Endothelial cell of umbilical vein (primary cell): ENCODE data around the gene CHCHD10. TPM values are rescaled to one million over a fixed set of nuclear protein-coding genes. Genes with fewer than 3 reads are reported as not detected.
A peak's percentile ranks its signal among the peaks of the same experiment; 100 is the strongest.

Experiments used
- BruUV-seq: library from RNA; stranded (reverse); fragments of 400-500 nt; replicated peaks from 2 replicates; lab custom pipeline; 2021; lab: Mats Ljungman, UMichigan
- CTCF ChIA-PET: fragments of 300-600, 350-600 bp; sonication (Branson Sonifier 250); formaldehyde crosslinking; loops from one replicate; lab custom pipeline; 2021; ENCODE audit warnings: antibody characterized with exemption, inconsistent platforms; lab: Charles Lee
- POLR2A ChIA-PET: fragments of 300-600, 350-600 bp; sonication (Branson Sonifier 250); formaldehyde crosslinking; loops from one replicate; lab custom pipeline; 2021; ENCODE audit warnings: antibody characterized with exemption, inconsistent platforms; lab: Charles Lee
- DNase-seq: peaks from one replicate; pipeline ENCODE4 v3.0.0-alpha.2; 2011; ENCODE audit warnings: low read depth, low spot score
- FAIRE-seq: peaks from 2 replicates; lab custom pipeline; 2011; peaks lifted over from hg19 to GRCh38; lab: Jason Lieb, UNC
- H2AFZ ChIP-seq: 2 replicates; pipeline ENCODE4 v1.6.0; 2012; ENCODE audit warnings: low read depth, low read length, control low read depth, inconsistent platforms
- H3K27ac ChIP-seq: 2 replicates; pipeline ENCODE4 v1.5.1; 2011; ENCODE audit warnings: low read depth, mild to moderate bottlenecking, control low read depth, low read length, moderate library complexity; ENCODE audit not compliant: insufficient read depth
- H3K27me3 ChIP-seq, 2 experiments: 2 replicates each; pipeline versions ENCODE4 v1.6.0 to v1.6.1; 2011; ENCODE audit warnings: low read length in 2 of 2, mixed read lengths in 1 of 2; ENCODE audit not compliant: control insufficient read depth in 2 of 2, insufficient read depth in 2 of 2
- H3K36me3 ChIP-seq, 2 experiments: 2 replicates in 1 of 2; 3 replicates in 1 of 2; pipeline ENCODE4 v1.5.1; 2011; ENCODE audit warnings: low read length in 2 of 2, mild to moderate bottlenecking in 1 of 2, moderate library complexity in 1 of 2; ENCODE audit not compliant: control insufficient read depth in 2 of 2, insufficient read depth in 2 of 2; ENCODE audit errors: extremely low read depth in 1 of 2
- H3K4me1 ChIP-seq: 3 replicates; pipeline ENCODE4 v1.5.1; 2011; ENCODE audit warnings: mild to moderate bottlenecking, low read length; ENCODE audit not compliant: control insufficient read depth, insufficient read depth; ENCODE audit errors: extremely low read depth
- H3K4me2 ChIP-seq: 2 replicates; pipeline ENCODE4 v1.6.1; 2011; ENCODE audit warnings: low read length, control low read depth, mixed read lengths; ENCODE audit not compliant: insufficient read depth
- H3K4me3 ChIP-seq, 3 experiments: fragments of 200-600 bp in 1 of 3; sonication (generic), shearing (Covaris generic) in 1 of 3; replicated peaks in 1 of 3; 2 replicates each; pipeline ENCODE4 v1.5.1; 2011 to 2016; ENCODE audit warnings: control low read depth in 3 of 3, low read length in 3 of 3, mild to moderate bottlenecking in 2 of 3, inconsistent platforms in 1 of 3, low read depth in 1 of 3, moderate library complexity in 1 of 3; ENCODE audit not compliant: insufficient read depth in 1 of 3
- H3K79me2 ChIP-seq: 2 replicates; pipeline ENCODE4 v1.6.0; 2012; ENCODE audit warnings: low read length, inconsistent platforms; ENCODE audit not compliant: control insufficient read depth, insufficient read depth
- H3K9ac ChIP-seq: replicated peaks from 2 replicates; pipeline ENCODE3; 2011; ENCODE audit warnings: low read length, control low read depth; ENCODE audit not compliant: insufficient read depth; ENCODE audit errors: extremely low read depth
- H3K9me1 ChIP-seq: replicated peaks from 3 replicates; pipeline ENCODE4 v1.6.0; 2011; ENCODE audit warnings: mild to moderate bottlenecking, low read length; ENCODE audit not compliant: control insufficient read depth, insufficient read depth; ENCODE audit errors: extremely low read depth
- H3K9me3 ChIP-seq: replicated peaks from 2 replicates; pipeline ENCODE4 v1.5.1; 2012; ENCODE audit warnings: low read length, inconsistent platforms; ENCODE audit not compliant: control insufficient read depth, insufficient read depth
- H4K20me1 ChIP-seq: replicated peaks from 2 replicates; pipeline ENCODE3; 2011; ENCODE audit warnings: mild to moderate bottlenecking, low read length; ENCODE audit not compliant: control insufficient read depth, insufficient read depth; ENCODE audit errors: extremely low read depth
- CTCF ChIP-seq, 2 donors: IDR thresholded peaks; 1 replicate in 1 of 2; 2 replicates in 1 of 2; pipeline ENCODE4 v1.5.1; 2011; ENCODE audit warnings: low read length in 2 of 2, mild to moderate bottlenecking in 2 of 2, moderate library complexity in 2 of 2, control low read depth in 1 of 2, inconsistent platforms in 1 of 2, low read depth in 1 of 2; ENCODE audit not compliant: insufficient read depth in 1 of 2; ENCODE audit errors: extremely low read depth in 1 of 2
- POLR2A ChIP-seq: IDR thresholded peaks from 2 replicates; pipeline ENCODE4 v1.6.1; 2012; ENCODE audit warnings: low read depth, mild to moderate bottlenecking, control low read depth, low read length
- POLR2AphosphoS5 ChIP-seq: IDR thresholded peaks from 2 replicates; pipeline ENCODE4 v1.6.1; 2012; ENCODE audit warnings: low read depth, mild to moderate bottlenecking, control low read depth, low read length, moderate library complexity; ENCODE audit not compliant: insufficient read depth
- dilution Hi-C: fragments of 300-500 bp; cut with MboI; formaldehyde crosslinking; loops from one replicate; pipeline ENCODE4 v1.15.0; 2019; ENCODE audit warnings: low sequenced_read_pairs; ENCODE audit not compliant: extremely low pct_ligation_motif_present
- intact Hi-C: fragments of 100-400 bp; cut with micrococcal nuclease; formaldehyde crosslinking; loops from one replicate; pipeline ENCODE4 v1.10.0; 2022
- polyA plus RNA-seq, 4 experiments: library from polyadenylated mRNA; depleted of rRNA in 3 of 4; stranded (reverse) in 3 of 4; unstranded in 1 of 4; fragments of >200 nt; gene quantifications; 2 replicates each; pipeline versions ENCODE4 v1.2.1 to v1.2.3, GENCODE V29; 2011 to 2012; ENCODE audit warnings: missing spikeins in 1 of 4
- total RNA-seq: library from RNA; stranded (reverse); gene quantifications from 2 replicates; pipeline ENCODE4 v1.2.3, GENCODE V29; 2021

The CHCHD10 gene
- total and polyA plus RNA-seq, 2 donors (not counting 3 experiments of a cell fraction or from before 2014, with no cell fraction given) = 28.1 to 75.6 TPM

- Histone ChIP-seq H2AFZ (peak within 1 kb of the TSS; percentile 76), H4K20me1 (peaks cover 2% of the 10 kb centered on the region), H3K9ac (peak within 1 kb of the TSS; percentile 99), H3K9me1 (no peaks in the 10 kb centered on the region), H3K4me1 (peaks cover 13% of the 10 kb centered on the region), H3K9me3 (no peaks in the 10 kb centered on the region), H3K79me2 (peaks cover 47% of the 10 kb centered on the region), H3K4me2 (peak within 1 kb of the TSS; percentile 89), H3K27me3 (no peaks in the 10 kb centered on the region), H3K36me3 (peaks cover 0 to 3% of the 10 kb centered on the region in 2 experiments), H3K4me3 (peak within 1 kb of the TSS; percentile 19 to 81 (median 78)), H3K27ac (peak within 1 kb of the TSS; percentile 92)
- BruUV-seq = no TSS peak
- peak; percentile 81 for FAIRE-seq
- TF ChIP-seq CTCF (IDR thresholded peaks at IDR 0.05; ENCODE audit: extremely low read depth in 1 of 2, insufficient read depth in 1 of 2, low read depth in 1 of 2, low read length in 2 of 2) = no peak
- TF ChIP-seq POLR2A = peak; percentile 75
- TF ChIP-seq POLR2AphosphoS5 = peak; percentile 74
- ChIA-PET POLR2A (interaction anchor here (1.0 kb wide), 1 partner anchor 16 kb away, joined by 3 read pairs; no protein-coding TSS in a partner anchor), CTCF (interaction anchor here (0.5 to 3.5 kb wide), 7 partner anchors 9 to 71 kb away, joined by 3 to 15 read pairs (median 6); partner anchors contain the start of genes MMP11 and SLC2A11)
- dilution Hi-C loops (no loop called here), intact Hi-C loops (loop anchor here (1.0 to 5.0 kb wide), 2 partner anchors 16 to 50 kb away; partner anchors contain the start of gene DERL3)
- peak; percentile 84 for DNase-seq
Measured at GRCh38 chr22:23786752-23787599, 19.2 kb upstream of the CHCHD10 start, which contains the start of gene SMARCB1. TSS of gene SMARCB1 (plus strand) at chr22:23786966. CDS start at chr22:23787170, 204 bp downstream.
